Suppressor macrophage treated with lipopolysaccharide for 1 hour (primary cell): Measurements from ENCODE around the gene GPD1.
"Not testable (repeated sequence)": the region's sequence is repeated elsewhere in the genome, so short reads cannot be mapped to it uniquely, and the experiment has no call there.

Experiments used
- DNase-seq, 3 donors: peaks; one replicate each; pipeline ENCODE4 v3.0.0-alpha.2; 2020 to 2022

Gene GPD1

DNA sequence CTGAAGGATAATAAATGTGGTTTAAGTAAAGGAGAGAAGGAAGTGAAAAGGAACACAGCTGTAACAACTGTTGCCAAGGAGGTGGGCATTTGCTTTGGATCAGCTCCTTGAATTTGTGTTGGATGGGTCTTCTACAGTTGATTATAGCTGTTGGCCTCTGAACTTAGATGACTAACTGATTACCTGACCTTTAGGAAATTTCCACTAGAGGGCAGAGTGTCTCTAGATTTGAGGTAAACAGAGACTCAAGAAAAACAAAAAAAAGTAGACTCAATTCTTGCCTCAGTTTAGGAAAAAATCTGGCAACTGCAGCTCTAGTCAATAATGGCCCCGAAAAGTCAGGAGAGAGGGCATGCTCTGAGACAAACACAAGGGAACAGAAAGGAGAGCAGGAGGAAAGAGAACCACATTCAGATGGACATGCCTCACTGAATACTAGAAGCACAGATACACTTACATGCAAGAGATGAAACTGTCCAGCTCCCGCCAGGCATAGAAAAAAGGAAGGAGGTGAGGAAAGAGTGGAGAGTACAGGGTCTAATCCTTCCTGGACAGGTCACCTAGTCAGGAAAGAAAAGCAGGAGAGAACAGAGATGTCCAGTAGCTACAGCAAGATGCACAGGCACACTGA lies 28.8 kb downstream of the GPD1 start:
- DNase-seq = peak; percentile 43 to 76 (median 63)

GRCh38 chr12:50142993-50143392 lies 39.2 kb downstream of the GPD1 start:
- DNase-seq = no peak

- DNase-seq = no peak
These were observed 41.6 kb downstream of the GPD1 start for GRCh38 chr12:50145439-50145838.

GRCh38 chr12:50147281-50147680 lies 43.5 kb downstream of the GPD1 start:
- DNase-seq = no peak

GRCh38 chr12:50148011-50148410 lies 44.2 kb downstream of the GPD1 start:
- not testable (repeated sequence) for DNase-seq

DNA sequence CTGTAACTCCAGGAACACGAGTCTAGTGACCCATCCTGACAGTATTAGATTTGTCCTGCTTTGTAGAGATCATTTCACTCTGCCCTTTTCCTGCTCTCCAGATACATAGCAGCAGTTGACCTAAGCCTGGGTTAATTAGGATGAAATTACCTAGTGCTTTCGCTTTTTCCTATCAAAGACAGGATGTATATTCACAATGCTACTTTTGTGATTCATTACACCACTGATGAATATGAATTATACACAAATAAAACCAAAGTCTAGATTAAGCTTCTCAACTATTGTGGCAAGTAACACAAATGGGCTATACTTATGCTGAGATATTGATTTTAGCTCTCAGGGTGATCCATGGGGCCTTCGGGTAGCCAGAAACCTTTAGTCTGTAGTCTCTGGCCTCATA lies 45.5 kb downstream of the GPD1 start:
- no peak for DNase-seq

DNA sequence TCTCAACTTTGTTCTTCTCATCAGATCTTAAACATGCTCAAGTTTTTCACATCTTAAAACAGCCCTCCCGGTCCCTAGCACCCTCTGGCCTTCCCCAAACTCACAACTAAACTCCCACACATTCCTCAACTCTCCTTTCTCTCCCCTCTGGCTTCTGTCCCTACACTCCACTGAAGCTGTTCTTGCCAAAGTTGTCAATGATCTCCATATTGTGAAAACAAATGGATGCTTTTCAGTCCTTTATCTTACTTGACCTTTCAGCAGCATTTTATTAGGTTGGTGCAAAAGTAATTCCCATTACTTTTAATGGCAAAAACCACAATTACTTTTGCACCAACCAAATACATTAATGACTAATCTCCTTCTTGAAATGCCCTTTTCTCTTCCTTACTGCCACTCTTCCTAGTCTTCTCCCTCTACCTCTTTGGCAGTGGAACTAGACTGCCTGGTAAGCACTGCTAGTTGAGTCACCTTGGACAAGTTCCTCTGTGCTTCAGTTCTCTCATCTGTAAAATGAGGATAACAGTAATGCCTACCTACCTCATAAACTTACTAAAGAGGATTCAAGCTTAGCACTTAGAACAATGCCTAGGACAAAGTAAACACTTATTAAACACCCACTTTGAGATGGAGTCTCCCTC lies 47.4 kb downstream of the GPD1 start:
- no peak for DNase-seq

GRCh38 chr12:50154947-50155346 lies 51.1 kb downstream of the GPD1 start:
- DNase-seq = not testable (repeated sequence)

DNA sequence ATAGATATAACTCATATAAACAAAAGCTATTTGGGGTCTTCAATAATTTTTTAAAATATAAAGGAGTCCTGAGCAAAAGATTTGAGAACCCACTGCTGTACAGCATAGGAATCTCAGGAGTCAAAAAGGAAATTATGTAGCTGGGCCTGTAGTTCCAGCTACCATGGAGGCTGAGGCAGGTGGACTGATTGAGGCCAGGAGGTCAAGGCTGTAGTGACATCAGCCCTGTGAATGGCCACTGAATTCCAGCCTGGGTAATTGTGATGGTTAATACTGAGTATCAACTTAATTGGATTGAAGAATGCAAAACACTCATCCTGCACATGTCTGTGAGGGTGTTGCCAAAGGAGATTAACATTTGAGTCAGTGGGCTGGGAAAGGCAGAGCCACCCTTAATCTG lies 52.8 kb downstream of the GPD1 start:
- no peak for DNase-seq

DNA sequence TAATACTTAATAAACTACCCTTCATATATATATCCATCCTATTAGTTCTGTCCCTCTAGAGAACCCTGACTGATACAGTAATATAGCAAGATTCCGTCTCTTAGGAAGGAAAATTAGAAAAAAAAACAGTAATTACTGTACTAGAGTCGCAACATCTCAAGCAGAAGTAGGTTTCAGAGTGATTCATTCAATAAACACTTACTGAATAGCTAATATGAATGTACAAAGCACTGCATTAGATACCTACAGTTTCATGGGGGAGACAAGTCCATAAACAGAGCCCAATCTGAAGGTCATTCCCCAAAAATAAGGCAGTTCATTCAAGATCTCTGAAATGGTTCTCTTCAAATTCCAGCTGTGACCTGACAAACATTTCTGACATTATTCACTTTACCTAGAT lies 53.5 kb downstream of the GPD1 start:
- no peak for DNase-seq

- no peak for DNase-seq
These were observed 56.8 kb downstream of the GPD1 start for GRCh38 chr12:50160643-50161042.
